A673 (cell line): ENCODE results near the gene CD53.

Source experiments
- CTCF ChIP-seq: fragments of 300-800, 200-600 bp; sonication (generic); conservative IDR thresholded peaks from 2 replicates; pipeline ENCODE4 v1.5.1; 2017; ENCODE audit warnings: low read depth, mild to moderate bottlenecking, antibody characterized with exemption, low read length, moderate library complexity, mixed read lengths
- EZH2 ChIP-seq: fragments of 200-600 bp; sonication (generic); IDR thresholded peaks from 2 replicates; pipeline ENCODE4 v1.6.1; 2017; ENCODE audit warnings: borderline replicate concordance, low read depth, mild to moderate bottlenecking, mixed read lengths, antibody characterized with exemption, low read length; ENCODE audit not compliant: poor library complexity, severe bottlenecking

- TF ChIP-seq CTCF (no peak), EZH2 (no peak)
These were observed 17.7 kb downstream of the CD53 start for GRCh38 chr1:110890474-110891196.
